ENCODE measurements around the gene ATXN2. TPM values are rescaled to one million over a fixed set of nuclear protein-coding genes. Genes with fewer than 3 reads are reported as not detected.

ATXN2 gene
- polyA plus RNA-seq, 1 donor from 2014 or later: 25.1 TPM

GRCh38 chr12:111448846-111449790, 150.0 kb downstream of the ATXN2 start:
- Mint-ChIP-seq H3K27me3 (no peaks in the 10 kb centered on the region), H3K4me3 (no peak overlapping the region), H3K9me3 (no peaks in the 10 kb centered on the region), H3K36me3 (peaks cover 2% of the 10 kb centered on the region), H3K4me1 (peaks cover 22 to 42% (median 33%) of the 10 kb centered on the region in 3 donors), H3K27ac (peak overlapping the region; percentile 51 to 89 (median 82))

GRCh38 chr12:111448266-111448830, 150.8 kb downstream of the ATXN2 start:
- H3K27ac Mint-ChIP-seq: peak overlapping the region; percentile 51 to 89 (median 82)
- H3K4me1 Mint-ChIP-seq: peaks cover 29 to 49% (median 38%) of the 10 kb centered on the region in 3 donors
- H3K9me3 Mint-ChIP-seq: no peaks in the 10 kb centered on the region
- H3K36me3 Mint-ChIP-seq: peaks cover 2% of the 10 kb centered on the region
- no peak overlapping the region for H3K4me3 Mint-ChIP-seq
- H3K27me3 Mint-ChIP-seq: no peaks in the 10 kb centered on the region

- Mint-ChIP-seq H3K9me3 (no peaks in the 10 kb centered on the region), H3K27ac (peak overlapping the region; percentile 51 to 89 (median 82)), H3K36me3 (peaks cover 2% of the 10 kb centered on the region), H3K4me3 (peak overlapping the region in 1 of 4 donors; percentile 52), H3K4me1 (peaks cover 35 to 54% (median 44%) of the 10 kb centered on the region in 3 donors), H3K27me3 (no peaks in the 10 kb centered on the region)
These were observed 151.4 kb downstream of the ATXN2 start for GRCh38 chr12:111447571-111448265.

- H3K9me3 Mint-ChIP-seq: no peaks in the 10 kb centered on the region
- H3K27me3 Mint-ChIP-seq: no peaks in the 10 kb centered on the region
- peaks cover 2% of the 10 kb centered on the region for H3K36me3 Mint-ChIP-seq
- H3K4me3 Mint-ChIP-seq: peak overlapping the region in 3 of 4 donors; percentile 30 to 55 (median 52)
- peak overlapping the region; percentile 41 to 95 (median 94) for H3K27ac Mint-ChIP-seq
- H3K4me1 Mint-ChIP-seq: peaks cover 38 to 58% (median 46%) of the 10 kb centered on the region in 3 donors
These were observed 152.2 kb downstream of the ATXN2 start for GRCh38 chr12:111446631-111447570.

GRCh38 chr12:111445726-111446581, 153.2 kb downstream of the ATXN2 start:
- H3K9me3 Mint-ChIP-seq: no peaks in the 10 kb centered on the region
- no peaks in the 10 kb centered on the region for H3K27me3 Mint-ChIP-seq
- peak overlapping the region; percentile 41 to 95 (median 94) for H3K27ac Mint-ChIP-seq
- H3K4me1 Mint-ChIP-seq: peaks cover 37 to 58% (median 42%) of the 10 kb centered on the region in 3 donors
- H3K36me3 Mint-ChIP-seq: peaks cover 2% of the 10 kb centered on the region
- H3K4me3 Mint-ChIP-seq: peak overlapping the region in 3 of 4 donors; percentile 30 to 73 (median 54)

GRCh38 chr12:111444925-111445725, 154.0 kb downstream of the ATXN2 start:
- Mint-ChIP-seq H3K4me3 (peak overlapping the region; percentile 52 to 87 (median 54)), H3K27me3 (no peaks in the 10 kb centered on the region), H3K27ac (peak overlapping the region; percentile 76 to 95 (median 94)), H3K4me1 (peaks cover 39 to 64% (median 44%) of the 10 kb centered on the region in 3 donors), H3K9me3 (no peaks in the 10 kb centered on the region), H3K36me3 (no peaks in the 10 kb centered on the region)

GRCh38 chr12:111444314-111444924, 154.7 kb downstream of the ATXN2 start:
- H3K27ac Mint-ChIP-seq: peak overlapping the region; percentile 76 to 95 (median 94)

GRCh38 chr12:111443586-111443985, 155.5 kb downstream of the ATXN2 start:
- Mint-ChIP-seq H3K9me3 (no peaks in the 10 kb centered on the region), H3K36me3 (no peaks in the 10 kb centered on the region), H3K27ac (peak overlapping the region; percentile 92 to 95 (median 94)), H3K4me1 (peaks cover 36 to 60% (median 49%) of the 10 kb centered on the region in 3 donors), H3K4me3 (peak overlapping the region in 3 of 4 donors; percentile 25 to 87 (median 66)), H3K27me3 (no peaks in the 10 kb centered on the region)

More at GRCh38 chr12:111444314-111444924, 154.7 kb downstream of the ATXN2 start:
- Mint-ChIP-seq H3K9me3 (no peaks in the 10 kb centered on the region), H3K36me3 (no peaks in the 10 kb centered on the region), H3K27me3 (no peaks in the 10 kb centered on the region), H3K4me1 (peaks cover 40 to 66% (median 45%) of the 10 kb centered on the region in 3 donors), H3K4me3 (peak overlapping the region; percentile 30 to 87 (median 54))

GRCh38 chr12:111443086-111443485, 156.0 kb downstream of the ATXN2 start:
- Mint-ChIP-seq H3K36me3 (no peaks in the 10 kb centered on the region), H3K4me3 (peak overlapping the region in 3 of 4 donors; percentile 66 to 75 (median 67)), H3K9me3 (no peaks in the 10 kb centered on the region), H3K27ac (peak overlapping the region; percentile 67 to 94 (median 92)), H3K27me3 (no peaks in the 10 kb centered on the region), H3K4me1 (peaks cover 37 to 58% (median 52%) of the 10 kb centered on the region in 3 donors)

- peak overlapping the region in 2 of 4 donors; percentile 67 for H3K4me3 Mint-ChIP-seq
- H3K27ac Mint-ChIP-seq: peak overlapping the region; percentile 67 to 94 (median 92)
- H3K4me1 Mint-ChIP-seq: peaks cover 39 to 62% (median 57%) of the 10 kb centered on the region in 3 donors
- H3K9me3 Mint-ChIP-seq: no peaks in the 10 kb centered on the region
- H3K36me3 Mint-ChIP-seq: peaks cover 2% of the 10 kb centered on the region
- no peaks in the 10 kb centered on the region for H3K27me3 Mint-ChIP-seq
These were observed 156.6 kb downstream of the ATXN2 start for GRCh38 chr12:111442301-111443045.

GRCh38 chr12:111441107-111441928, 157.8 kb downstream of the ATXN2 start:
- H3K27me3 Mint-ChIP-seq: no peaks in the 10 kb centered on the region
- H3K4me3 Mint-ChIP-seq: no peak overlapping the region
- H3K36me3 Mint-ChIP-seq: peaks cover 2% of the 10 kb centered on the region
- H3K4me1 Mint-ChIP-seq: peaks cover 39 to 68% (median 62%) of the 10 kb centered on the region in 3 donors
- peak overlapping the region; percentile 67 to 96 (median 94) for H3K27ac Mint-ChIP-seq
- no peaks in the 10 kb centered on the region for H3K9me3 Mint-ChIP-seq

Data from IgD-negative memory B cell (primary cell).